C4-2B (cell line): ENCODE measurements around the gene FGGY.

Experiments used
- H3K27ac ChIP-seq: fragments of 450-650 bp; 2 replicates; pipeline ENCODE4 v1.5.1; 2017
- CTCF ChIP-seq: fragments of 450-650 bp; conservative IDR thresholded peaks from 2 replicates; pipeline ENCODE4 v1.5.1; 2017; ENCODE audit warnings: mild to moderate bottlenecking
- ZFX ChIP-seq: fragments of 450-650 bp; IDR thresholded peaks from 2 replicates; pipeline ENCODE4 v1.6.1; 2017

The FGGY gene

GRCh38 chr1:59685666-59686065 lies 388.8 kb downstream of the FGGY start:
- no peak overlapping the region for H3K27ac ChIP-seq
- TF ChIP-seq ZFX (no peak), CTCF (no peak)

- TF ChIP-seq ZFX (no peak), CTCF (no peak)
- no peak overlapping the region for H3K27ac ChIP-seq
These were observed 389.3 kb downstream of the FGGY start for GRCh38 chr1:59686170-59686569.

GRCh38 chr1:59686574-59686973 lies 389.7 kb downstream of the FGGY start:
- H3K27ac ChIP-seq: no peak overlapping the region
- TF ChIP-seq ZFX: no peak
- TF ChIP-seq CTCF: no peak

GRCh38 chr1:59687081-59687480 lies 390.2 kb downstream of the FGGY start:
- TF ChIP-seq CTCF: no peak
- TF ChIP-seq ZFX: no peak
- H3K27ac ChIP-seq: no peak overlapping the region

- H3K27ac ChIP-seq: no peak overlapping the region
These were observed 392.1 kb downstream of the FGGY start for GRCh38 chr1:59688976-59689375.

GRCh38 chr1:59689730-59690129 lies 392.8 kb downstream of the FGGY start:
- H3K27ac ChIP-seq: no peak overlapping the region
- no peak for TF ChIP-seq CTCF
- TF ChIP-seq ZFX: no peak

More at GRCh38 chr1:59688976-59689375, 392.1 kb downstream of the FGGY start:
- TF ChIP-seq CTCF (no peak), ZFX (no peak)

- TF ChIP-seq CTCF: no peak
- TF ChIP-seq ZFX: no peak
- no peak overlapping the region for H3K27ac ChIP-seq
These were observed 393.5 kb downstream of the FGGY start for GRCh38 chr1:59690171-59690930.
